Neural crest cell (in vitro differentiated cells): ENCODE data around the gene SF1. TPM values are rescaled to one million over a fixed set of nuclear protein-coding genes. Genes with fewer than 3 reads are reported as not detected.
A peak's percentile ranks its signal among the peaks of the same experiment; 100 is the strongest.

Experiments used
- DNase-seq: peaks from one replicate; pipeline ENCODE4 v3.0.0; 2021; ENCODE audit warnings: low read depth, mixed read lengths, low spot score
- H3K27ac Mint-ChIP-seq: one replicate; pipeline ENCODE4 v1.8.0; 2021; ENCODE audit warnings: mild to moderate bottlenecking, mixed read lengths; ENCODE audit not compliant: unreplicated experiment
- H3K27me3 Mint-ChIP-seq: 2 replicates; pipeline ENCODE4 v1.8.0; 2021; ENCODE audit warnings: low read depth, mild to moderate bottlenecking, mixed read lengths
- H3K36me3 Mint-ChIP-seq: 2 replicates; pipeline ENCODE4 v1.8.0; 2021; ENCODE audit warnings: low read depth, mild to moderate bottlenecking, mixed read lengths
- H3K4me1 Mint-ChIP-seq: 2 replicates; pipeline ENCODE4 v1.8.0; 2021; ENCODE audit warnings: mixed read lengths
- H3K4me3 Mint-ChIP-seq: one replicate; pipeline ENCODE4 v1.8.0; 2021; ENCODE audit warnings: mild to moderate bottlenecking, mixed read lengths
- H3K9me3 Mint-ChIP-seq: 2 replicates; pipeline ENCODE4 v1.8.0; 2021; ENCODE audit warnings: mixed read lengths
- total RNA-seq: library from RNA; stranded (reverse); gene quantifications from 2 replicates; pipeline ENCODE4 v1.2.1, GENCODE V29; 2021
- TF ChIP-seq, protein P1 (sequence below): fragments of 200-600 bp; sonication (generic); conservative IDR thresholded peaks from 2 replicates; pipeline ENCODE4 v1.5.0; 2021; ENCODE audit warnings: antibody characterized with exemption, mild to moderate bottlenecking

Gene SF1
- total RNA-seq, 1 donor from 2014 or later = 592 TPM

DNA sequence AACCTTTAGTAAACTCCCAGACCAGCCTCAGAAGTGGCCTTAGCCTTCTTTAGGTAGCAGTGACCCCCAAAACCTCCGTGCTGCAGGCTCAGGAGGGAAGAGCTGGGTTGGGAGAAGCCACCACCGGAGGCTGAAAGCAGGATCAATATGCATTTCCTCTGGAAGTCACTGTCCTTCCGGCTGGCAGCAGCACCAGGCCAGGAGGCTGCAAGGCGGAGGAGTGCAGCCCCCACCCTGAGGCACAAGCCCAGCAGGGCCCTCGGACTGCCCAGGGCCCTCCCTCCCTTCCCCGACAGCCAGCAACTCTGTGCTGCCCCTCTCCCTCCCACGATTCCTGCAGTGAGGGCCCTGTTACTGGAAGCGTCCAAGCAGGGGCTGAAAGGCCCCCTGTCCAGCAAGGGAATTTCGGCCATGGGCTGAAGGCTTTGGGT, 52.1 kb downstream of the SF1 start:
- Mint-ChIP-seq H3K4me3 (peak overlapping the region; percentile 58), H3K36me3 (no peaks in the 10 kb centered on the region), H3K27me3 (peaks cover 32% of the 10 kb centered on the region), H3K27ac (no peak overlapping the region), H3K9me3 (no peaks in the 10 kb centered on the region), H3K4me1 (peaks cover 32% of the 10 kb centered on the region)
- DNase-seq = no peak
- TF ChIP-seq, protein P1, sequence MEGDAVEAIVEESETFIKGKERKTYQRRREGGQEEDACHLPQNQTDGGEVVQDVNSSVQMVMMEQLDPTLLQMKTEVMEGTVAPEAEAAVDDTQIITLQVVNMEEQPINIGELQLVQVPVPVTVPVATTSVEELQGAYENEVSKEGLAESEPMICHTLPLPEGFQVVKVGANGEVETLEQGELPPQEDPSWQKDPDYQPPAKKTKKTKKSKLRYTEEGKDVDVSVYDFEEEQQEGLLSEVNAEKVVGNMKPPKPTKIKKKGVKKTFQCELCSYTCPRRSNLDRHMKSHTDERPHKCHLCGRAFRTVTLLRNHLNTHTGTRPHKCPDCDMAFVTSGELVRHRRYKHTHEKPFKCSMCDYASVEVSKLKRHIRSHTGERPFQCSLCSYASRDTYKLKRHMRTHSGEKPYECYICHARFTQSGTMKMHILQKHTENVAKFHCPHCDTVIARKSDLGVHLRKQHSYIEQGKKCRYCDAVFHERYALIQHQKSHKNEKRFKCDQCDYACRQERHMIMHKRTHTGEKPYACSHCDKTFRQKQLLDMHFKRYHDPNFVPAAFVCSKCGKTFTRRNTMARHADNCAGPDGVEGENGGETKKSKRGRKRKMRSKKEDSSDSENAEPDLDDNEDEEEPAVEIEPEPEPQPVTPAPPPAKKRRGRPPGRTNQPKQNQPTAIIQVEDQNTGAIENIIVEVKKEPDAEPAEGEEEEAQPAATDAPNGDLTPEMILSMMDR = no peak

DNA sequence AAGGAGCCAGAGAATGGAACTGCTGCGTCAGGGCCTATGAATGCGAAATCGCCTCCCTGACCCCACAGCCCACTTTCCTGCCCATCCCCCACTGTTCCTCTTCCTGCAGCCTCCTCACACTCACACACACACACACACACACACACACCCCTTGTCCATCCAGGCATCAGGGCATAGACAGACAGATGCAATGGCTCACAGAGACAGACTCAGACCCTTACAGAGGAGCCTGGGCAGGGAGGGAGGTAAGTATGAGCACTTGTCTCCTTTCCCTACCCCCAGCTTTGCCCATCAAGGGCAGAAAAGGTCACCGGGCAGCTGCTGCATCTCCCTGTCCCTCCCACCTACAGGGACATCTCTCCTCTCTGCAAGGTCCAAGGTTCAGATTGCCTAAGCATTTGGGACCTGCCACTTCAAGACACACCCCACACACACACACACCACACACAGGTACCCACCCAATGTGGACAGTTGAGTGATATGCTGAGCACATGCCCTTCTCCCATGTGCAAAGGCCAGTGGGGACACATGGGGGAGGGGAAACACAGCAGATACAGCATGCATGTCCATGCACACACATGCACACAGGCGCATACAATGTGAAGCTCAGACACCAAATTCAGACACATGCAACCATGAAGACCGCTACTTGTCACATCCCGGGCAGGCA, 53.3 kb downstream of the SF1 start:
- Mint-ChIP-seq H3K4me3 (peak overlapping the region; percentile 80), H3K36me3 (no peaks in the 10 kb centered on the region), H3K9me3 (no peaks in the 10 kb centered on the region), H3K4me1 (peaks cover 32% of the 10 kb centered on the region), H3K27ac (peak overlapping the region; percentile 81), H3K27me3 (peaks cover 42% of the 10 kb centered on the region)
- TF ChIP-seq, protein P1 = no peak
- DNase-seq = no peak

DNA sequence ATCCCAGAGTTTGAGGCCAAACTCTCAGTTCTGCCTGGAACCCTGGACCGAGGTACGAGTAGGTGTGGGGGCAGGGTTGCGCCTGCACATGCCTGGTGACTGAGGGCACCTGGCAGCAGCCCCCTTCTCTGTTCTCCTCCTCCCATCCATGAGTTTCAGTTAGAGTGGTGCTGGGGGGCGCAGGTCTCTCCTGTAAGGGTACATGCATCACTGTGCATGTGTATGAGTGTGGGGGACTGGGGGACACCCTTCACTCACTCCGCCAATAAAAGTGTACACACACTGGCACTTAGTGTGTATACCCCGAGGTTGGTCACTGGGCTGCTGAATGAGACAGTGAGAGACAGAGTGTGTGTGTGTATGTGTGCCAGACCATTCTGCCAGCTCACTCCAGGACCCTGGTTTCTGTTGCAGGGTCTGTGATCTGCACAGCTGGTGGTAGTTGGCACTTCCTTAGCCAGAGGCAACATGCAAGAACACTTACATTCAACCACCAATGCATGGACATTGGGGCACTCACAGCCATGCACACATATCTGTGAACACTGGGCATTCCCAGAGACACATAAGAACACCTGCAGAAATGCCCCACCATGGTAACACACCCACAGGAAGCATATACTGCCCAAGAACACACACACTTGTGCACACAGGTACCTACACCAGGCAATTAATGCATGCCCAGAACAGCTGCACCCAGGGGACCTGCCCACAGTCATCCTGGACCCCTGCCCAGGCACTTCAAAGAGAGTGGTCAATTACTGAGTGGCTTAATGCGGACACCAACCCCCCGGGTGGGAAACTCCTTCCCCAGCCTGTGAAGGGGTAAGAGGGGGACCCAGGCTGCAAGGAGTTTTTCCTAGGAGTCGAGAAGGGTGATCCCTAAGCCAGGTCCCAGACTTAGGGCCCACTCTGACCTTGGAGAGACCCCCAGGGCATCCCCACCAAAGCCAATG, 54.2 kb downstream of the SF1 start:
- Mint-ChIP-seq H3K4me3 (peak overlapping the region; percentile 83), H3K9me3 (no peaks in the 10 kb centered on the region), H3K36me3 (no peaks in the 10 kb centered on the region), H3K27ac (no peak overlapping the region), H3K27me3 (peaks cover 50% of the 10 kb centered on the region), H3K4me1 (peaks cover 28% of the 10 kb centered on the region)
- TF ChIP-seq, protein P1 = no peak
- no peak for DNase-seq

DNA sequence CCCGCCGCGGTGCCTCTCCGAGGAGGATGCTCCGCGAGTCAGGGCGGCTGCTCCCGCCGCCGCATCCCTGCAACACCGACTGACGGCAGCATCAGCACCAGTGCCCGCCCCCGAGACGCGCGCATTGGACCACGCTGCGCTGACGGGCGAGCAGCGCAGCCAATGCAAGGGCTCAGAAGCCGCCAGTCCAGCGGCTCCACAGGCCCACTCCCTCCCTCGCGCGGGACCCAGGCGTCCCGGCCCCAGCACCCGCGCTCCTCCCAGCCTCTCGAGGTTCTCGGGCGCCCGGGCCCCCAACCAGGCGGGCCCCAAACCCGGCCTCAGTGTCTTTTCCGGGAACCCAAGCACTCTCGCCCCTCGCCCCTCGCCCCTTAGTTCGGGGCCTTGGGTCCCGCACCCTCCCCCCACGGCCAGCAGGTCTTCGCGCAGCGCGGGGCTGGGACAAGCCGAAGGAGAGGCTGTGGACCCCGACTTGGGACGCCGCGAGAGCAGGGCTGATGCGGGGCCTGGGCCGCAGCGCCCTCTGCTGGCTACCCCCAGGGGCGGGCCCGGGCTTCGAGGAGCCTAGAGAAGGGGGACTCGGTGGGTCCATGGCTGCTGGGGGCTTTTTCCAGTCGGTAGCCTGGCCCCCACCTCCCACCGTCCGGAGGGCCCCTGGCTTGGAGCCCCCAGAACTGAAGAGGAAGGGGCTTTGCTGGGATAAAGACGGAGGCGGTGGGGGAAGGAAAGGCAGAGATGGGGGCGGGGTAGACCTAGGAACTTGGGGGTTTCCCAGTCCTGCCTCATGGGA, 55.0 kb downstream of the SF1 start, which contains the start of gene NRXN2:
Gene NRXN2, minus strand, starts transcription at position 81 of the 790 bp plus-strand sequence. CDS start 9,498 bp downstream, outside the sequence.
- Mint-ChIP-seq H3K4me1 (peaks cover 28% of the 10 kb centered on the region), H3K27me3 (peaks cover 58% of the 10 kb centered on the region), H3K4me3 (peak within 1 kb of the TSS; percentile 83), H3K36me3 (no peaks in the 10 kb centered on the region), H3K27ac (no peak within 1 kb of the TSS), H3K9me3 (no peaks in the 10 kb centered on the region)
- TF ChIP-seq, protein P1 = peak; percentile 99
- peak; percentile 82 for DNase-seq
